ENCODE data around the gene ATG7. TPM values are rescaled to one million over a fixed set of nuclear protein-coding genes. Genes with fewer than 3 reads are reported as not detected.
A peak's percentile ranks its signal among the peaks of the same experiment; 100 is the strongest.

Gene ATG7
- total RNA-seq, 1 donor from 2014 or later, result 53.5 TPM

GRCh38 chr3:11513817-11514135 lies 241.6 kb downstream of the ATG7 start:
- Mint-ChIP-seq H3K36me3 (peaks cover 3% of the 10 kb centered on the region), H3K4me1 (peaks cover 46% of the 10 kb centered on the region), H3K27me3 (ENCODE audit: insufficient read depth, low read depth) (peaks cover 6% of the 10 kb centered on the region), H3K9me3 (peaks cover 5% of the 10 kb centered on the region), H3K27ac (peak overlapping the region; percentile 80), H3K4me3 (no peak overlapping the region)
- H3K4me1 ChIP-seq, result peaks cover 19% of the 10 kb centered on the region
- TF ChIP-seq EZH2phosphoT487 (IDR thresholded peaks at IDR 0.05) (no peak), EZH2 (IDR thresholded peaks at IDR 0.05) (no peak), CTCF (IDR thresholded peaks at IDR 0.05) (no peak)
- no peak overlapping the region for H3K9ac ChIP-seq
- peaks cover 6% of the 10 kb centered on the region for H3F3A ChIP-seq (ENCODE audit: low read depth)
- H3K27ac ChIP-seq, result no peak overlapping the region
- no peaks in the 10 kb centered on the region for H3K9me3 ChIP-seq (ENCODE audit: low read depth)
- DNase-seq (ENCODE audit: low spot score), result no peak
- H4K20me1 ChIP-seq (ENCODE audit: low read depth), result no peaks in the 10 kb centered on the region
- no peak overlapping the region for H3K4me3 ChIP-seq
- H3K79me2 ChIP-seq (ENCODE audit: low read depth), result no peaks in the 10 kb centered on the region
- no peak overlapping the region for H3K4me2 ChIP-seq
- no peak overlapping the region for H2AFZ ChIP-seq (replicated peaks)
- no peaks in the 10 kb centered on the region for H3K27me3 ChIP-seq
- no peaks in the 10 kb centered on the region for H3K36me3 ChIP-seq

- no peaks in the 10 kb centered on the region for H3K79me2 ChIP-seq (ENCODE audit: low read depth)
- Mint-ChIP-seq H3K27me3 (ENCODE audit: insufficient read depth, low read depth) (peaks cover 6% of the 10 kb centered on the region), H3K4me3 (no peak overlapping the region), H3K36me3 (peaks cover 5% of the 10 kb centered on the region), H3K27ac (peak overlapping the region; percentile 80), H3K4me1 (peaks cover 46% of the 10 kb centered on the region), H3K9me3 (peaks cover 6% of the 10 kb centered on the region)
- no peaks in the 10 kb centered on the region for H3K27me3 ChIP-seq
- TF ChIP-seq EZH2phosphoT487 (IDR thresholded peaks at IDR 0.05) (no peak), CTCF (IDR thresholded peaks at IDR 0.05) (no peak), EZH2 (IDR thresholded peaks at IDR 0.05) (no peak)
- peaks cover 6% of the 10 kb centered on the region for H3F3A ChIP-seq (ENCODE audit: low read depth)
- peaks cover 14% of the 10 kb centered on the region for H3K4me1 ChIP-seq
- no peak overlapping the region for H3K4me2 ChIP-seq
- no peaks in the 10 kb centered on the region for H4K20me1 ChIP-seq (ENCODE audit: low read depth)
- no peak for DNase-seq (ENCODE audit: low spot score)
- H2AFZ ChIP-seq (replicated peaks), result no peak overlapping the region
- no peak overlapping the region for H3K27ac ChIP-seq
- H3K36me3 ChIP-seq, result no peaks in the 10 kb centered on the region
- no peak overlapping the region for H3K4me3 ChIP-seq
- no peaks in the 10 kb centered on the region for H3K9me3 ChIP-seq (ENCODE audit: low read depth)
- no peak overlapping the region for H3K9ac ChIP-seq
These were observed 242.1 kb downstream of the ATG7 start for GRCh38 chr3:11514191-11514821.

GRCh38 chr3:11517601-11518000 lies 245.4 kb downstream of the ATG7 start:
- no peaks in the 10 kb centered on the region for H3F3A ChIP-seq (ENCODE audit: low read depth)
- H3K9ac ChIP-seq, result no peak overlapping the region
- no peaks in the 10 kb centered on the region for H3K9me3 ChIP-seq (ENCODE audit: low read depth)
- no peak overlapping the region for H3K27ac Mint-ChIP-seq
- no peak overlapping the region for H2AFZ ChIP-seq (replicated peaks)
- TF ChIP-seq EZH2 (IDR thresholded peaks at IDR 0.05), result no peak
- no peak for TF ChIP-seq EZH2phosphoT487 (IDR thresholded peaks at IDR 0.05)
- TF ChIP-seq CTCF (IDR thresholded peaks at IDR 0.05), result no peak
- H3K4me2 ChIP-seq, result no peak overlapping the region
- no peaks in the 10 kb centered on the region for H3K27me3 Mint-ChIP-seq (ENCODE audit: insufficient read depth, low read depth)
- H3K36me3 ChIP-seq, result no peaks in the 10 kb centered on the region
- H3K79me2 ChIP-seq (ENCODE audit: low read depth), result no peaks in the 10 kb centered on the region
- H3K27me3 ChIP-seq, result no peaks in the 10 kb centered on the region
- H3K4me3 Mint-ChIP-seq, result no peak overlapping the region
- H4K20me1 ChIP-seq (ENCODE audit: low read depth), result no peaks in the 10 kb centered on the region
- H3K4me1 ChIP-seq, result no peaks in the 10 kb centered on the region
- H3K9me3 Mint-ChIP-seq, result peaks cover 2% of the 10 kb centered on the region
- peaks cover 8% of the 10 kb centered on the region for H3K36me3 Mint-ChIP-seq
- H3K4me3 ChIP-seq, result no peak overlapping the region
- DNase-seq (ENCODE audit: low spot score), result no peak
- no peak overlapping the region for H3K27ac ChIP-seq
- H3K4me1 Mint-ChIP-seq, result peaks cover 32% of the 10 kb centered on the region

Measured in neural progenitor cell (in vitro differentiated cells).